ENCODE data around the gene CCNF. TPM values are rescaled to one million over a fixed set of nuclear protein-coding genes. Genes with fewer than 3 reads are reported as not detected.

The CCNF gene
- polyA plus RNA-seq, 2 of the 4 experiments (the other 2 are of a cell fraction): 6.5 to 14.4 TPM

DNA sequence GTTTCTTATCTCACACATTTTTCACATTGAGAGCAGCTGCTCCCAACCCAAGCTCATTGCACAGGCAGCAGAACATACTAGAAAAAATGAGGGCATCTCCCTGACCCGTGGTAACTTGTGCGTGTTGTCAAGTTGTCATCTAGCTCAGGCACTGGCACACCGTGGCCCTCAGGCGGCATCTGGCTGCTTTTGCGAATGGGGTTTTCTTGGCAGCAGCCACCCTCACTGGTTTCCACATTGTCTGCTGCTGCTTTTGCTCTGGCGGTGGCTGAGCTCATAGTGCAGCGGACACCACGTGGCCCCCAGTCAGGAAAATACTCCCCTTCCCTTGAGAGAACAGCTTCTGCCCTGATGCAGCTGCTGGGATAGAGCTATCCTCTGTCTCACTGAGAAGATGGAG, 21.3 kb downstream of the CCNF start (continued):
- TF ChIP-seq GATA3 (IDR thresholded peaks at IDR 0.05; ENCODE audit: borderline replicate concordance) (no peak), NPAS2 (CRISPR knock-in tag; IDR thresholded peaks at IDR 0.05; ENCODE audit: borderline replicate concordance) (no peak), SREBF2 (IDR thresholded peaks at IDR 0.05) (no peak), BHLHE40 (IDR thresholded peaks at IDR 0.05; ENCODE audit: low read depth, low read length) (no peak)

DNA sequence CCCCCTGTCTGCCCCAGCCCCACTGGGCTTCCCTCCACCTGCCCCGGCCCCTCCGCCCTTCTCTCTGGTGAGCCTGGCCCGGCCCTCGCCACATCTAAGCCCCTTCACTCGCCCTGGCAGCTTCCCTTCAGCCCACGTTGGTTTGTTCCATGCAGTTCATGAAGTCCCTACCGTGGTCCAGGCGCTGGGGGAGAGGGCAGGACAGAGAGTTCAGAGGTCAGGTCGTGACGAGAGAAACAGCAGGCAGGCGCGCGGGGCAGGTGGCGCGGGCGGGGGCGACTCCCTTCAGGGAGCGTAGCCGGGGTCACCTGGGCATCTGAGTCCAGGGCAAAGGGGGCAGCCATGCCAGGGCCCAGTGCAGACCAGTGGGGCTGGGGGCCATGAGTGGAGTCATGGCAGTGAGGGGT, 21.7 kb downstream of the CCNF start:
- no peak for ATAC-seq
- ChIA-PET POLR2A (no interaction called here), CTCF (interaction anchor here (0.6 to 1.4 kb wide), 3 partner anchors 11 to 426 kb away, joined by 3 to 4 read pairs (median 3); no protein-coding TSS in a partner anchor)
- TF ChIP-seq FOXS1 (CRISPR knock-in tag; IDR thresholded peaks at IDR 0.05) (no peak), ATOH8 (CRISPR knock-in tag; IDR thresholded peaks at IDR 0.05; ENCODE audit: low read depth) (no peak), NR3C1 (IDR thresholded peaks at IDR 0.05) (no peak), CBX2 (IDR thresholded peaks at IDR 0.05; ENCODE audit: borderline replicate concordance, low read depth) (no peak), EHMT2 (IDR thresholded peaks at IDR 0.05; ENCODE audit: low read depth) (no peak), FOSB (CRISPR knock-in tag; IDR thresholded peaks at IDR 0.05) (no peak), HES2 (IDR thresholded peaks at IDR 0.05) (no peak), ZSCAN20 (CRISPR knock-in tag; IDR thresholded peaks at IDR 0.05) (no peak), MAFK (IDR thresholded peaks at IDR 0.05; ENCODE audit: partially characterized antibody) (no peak), ZNF302 (CRISPR knock-in tag; IDR thresholded peaks at IDR 0.05) (no peak), TFCP2L1 (CRISPR knock-in tag; IDR thresholded peaks at IDR 0.05) (no peak), ELK1 (IDR thresholded peaks at IDR 0.05; ENCODE audit: low read depth, low read length) (no peak), CBX8 (IDR thresholded peaks at IDR 0.05) (no peak), PHF8 (IDR thresholded peaks at IDR 0.05; ENCODE audit: borderline replicate concordance, low read depth) (no peak), POLR2AphosphoS2 (conservative IDR thresholded peaks at IDR 0.05; ENCODE audit: low read length) (no peak), JUN (IDR thresholded peaks at IDR 0.05) (no peak), NPAS2 (CRISPR knock-in tag; IDR thresholded peaks at IDR 0.05; ENCODE audit: borderline replicate concordance) (no peak), HOXB5 (CRISPR knock-in tag; IDR thresholded peaks at IDR 0.05) (no peak)
- TF ChIP-seq, protein P1, sequence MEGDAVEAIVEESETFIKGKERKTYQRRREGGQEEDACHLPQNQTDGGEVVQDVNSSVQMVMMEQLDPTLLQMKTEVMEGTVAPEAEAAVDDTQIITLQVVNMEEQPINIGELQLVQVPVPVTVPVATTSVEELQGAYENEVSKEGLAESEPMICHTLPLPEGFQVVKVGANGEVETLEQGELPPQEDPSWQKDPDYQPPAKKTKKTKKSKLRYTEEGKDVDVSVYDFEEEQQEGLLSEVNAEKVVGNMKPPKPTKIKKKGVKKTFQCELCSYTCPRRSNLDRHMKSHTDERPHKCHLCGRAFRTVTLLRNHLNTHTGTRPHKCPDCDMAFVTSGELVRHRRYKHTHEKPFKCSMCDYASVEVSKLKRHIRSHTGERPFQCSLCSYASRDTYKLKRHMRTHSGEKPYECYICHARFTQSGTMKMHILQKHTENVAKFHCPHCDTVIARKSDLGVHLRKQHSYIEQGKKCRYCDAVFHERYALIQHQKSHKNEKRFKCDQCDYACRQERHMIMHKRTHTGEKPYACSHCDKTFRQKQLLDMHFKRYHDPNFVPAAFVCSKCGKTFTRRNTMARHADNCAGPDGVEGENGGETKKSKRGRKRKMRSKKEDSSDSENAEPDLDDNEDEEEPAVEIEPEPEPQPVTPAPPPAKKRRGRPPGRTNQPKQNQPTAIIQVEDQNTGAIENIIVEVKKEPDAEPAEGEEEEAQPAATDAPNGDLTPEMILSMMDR (IDR thresholded peaks at IDR 0.05): no peak
- TF ChIP-seq, protein P2, sequence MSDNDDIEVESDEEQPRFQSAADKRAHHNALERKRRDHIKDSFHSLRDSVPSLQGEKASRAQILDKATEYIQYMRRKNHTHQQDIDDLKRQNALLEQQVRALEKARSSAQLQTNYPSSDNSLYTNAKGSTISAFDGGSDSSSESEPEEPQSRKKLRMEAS (IDR thresholded peaks at IDR 0.05): no peak
- H3K4me3 ChIP-seq: no peak overlapping the region
- no peaks in the 10 kb centered on the region for H3K9me3 ChIP-seq
- no peak overlapping the region for H3K27ac ChIP-seq
- no peak overlapping the region for H3K4me2 ChIP-seq
- WGBS (ENCODE audit: missing lambda C conversion rate): 96% methylated on average over 18 of the region's 19 CpGs
- FAIRE-seq: no peak
- peaks cover 4% of the 10 kb centered on the region; the same call in 1 of the 3 replicates for H3K4me1 ChIP-seq
- DNase-seq (ENCODE audit: low read depth in 1 of 2, low spot score in 1 of 2): no peak
